Measurements from ENCODE around the gene CLEC18A.
"Not testable (repeated sequence)": the region's sequence is repeated elsewhere in the genome, so short reads cannot be mapped to it uniquely, and the experiment has no call there.

CLEC18A gene

GRCh38 chr16:69952572-69953355 is 1.6 kb downstream of the CLEC18A start:
- DNase-seq = not testable (repeated sequence)

GRCh38 chr16:69954241-69954640 is 3.1 kb downstream of the CLEC18A start:
- DNase-seq = not testable (repeated sequence)

- DNase-seq = not testable (repeated sequence)
Observed at GRCh38 chr16:69963312-69963711, 12.2 kb downstream of the CLEC18A start.

- not testable (repeated sequence) for DNase-seq
Observed at GRCh38 chr16:69964960-69965660, 14.0 kb downstream of the CLEC18A start.

- DNase-seq = not testable (repeated sequence)
Observed at GRCh38 chr16:69965661-69966054, 14.5 kb downstream of the CLEC18A start.

GRCh38 chr16:69967688-69968087 is 16.6 kb downstream of the CLEC18A start:
- not testable (repeated sequence) for DNase-seq

GRCh38 chr16:69968125-69968524 is 17.0 kb downstream of the CLEC18A start:
- not testable (repeated sequence) for DNase-seq

GRCh38 chr16:69969657-69970056 is 18.5 kb downstream of the CLEC18A start:
- DNase-seq = not testable (repeated sequence)

- not testable (repeated sequence) for DNase-seq
Observed at GRCh38 chr16:69972120-69972519, 21.0 kb downstream of the CLEC18A start.

GRCh38 chr16:69972935-69973334 is 21.8 kb downstream of the CLEC18A start:
- not testable (repeated sequence) for DNase-seq

GRCh38 chr16:69985196-69985595 is 34.1 kb downstream of the CLEC18A start:
- DNase-seq = not testable (repeated sequence)

- not testable (repeated sequence) for DNase-seq
Observed at GRCh38 chr16:69997956-69998355, 46.8 kb downstream of the CLEC18A start.

- DNase-seq = not testable (repeated sequence)
Observed at GRCh38 chr16:69999801-70000200, 48.7 kb downstream of the CLEC18A start.

GRCh38 chr16:70003511-70003910 is 52.4 kb downstream of the CLEC18A start:
- not testable (repeated sequence) for DNase-seq

GRCh38 chr16:70008604-70009003 is 57.5 kb downstream of the CLEC18A start:
- DNase-seq = not testable (repeated sequence)

GRCh38 chr16:70010615-70011014 is 59.5 kb downstream of the CLEC18A start:
- not testable (repeated sequence) for DNase-seq

GRCh38 chr16:70011120-70011519 is 60.0 kb downstream of the CLEC18A start:
- not testable (repeated sequence) for DNase-seq

- DNase-seq = not testable (repeated sequence)
Observed at GRCh38 chr16:70012354-70012753, 61.2 kb downstream of the CLEC18A start.

GRCh38 chr16:70012951-70013350 is 61.8 kb downstream of the CLEC18A start:
- not testable (repeated sequence) for DNase-seq
